Measurements from ENCODE around the gene RAPGEF1.
"Not testable (repeated sequence)": the region's sequence is repeated elsewhere in the genome, so short reads cannot be mapped to it uniquely, and the experiment has no call there.

Gene RAPGEF1

GRCh38 chr9:131676431-131676972 lies 63.4 kb downstream of the RAPGEF1 start:
- no peak for DNase-seq (ENCODE audit: low read depth)
- H3K4me3 ChIP-seq (ENCODE audit: low read depth, low read length): no peak overlapping the region

DNA sequence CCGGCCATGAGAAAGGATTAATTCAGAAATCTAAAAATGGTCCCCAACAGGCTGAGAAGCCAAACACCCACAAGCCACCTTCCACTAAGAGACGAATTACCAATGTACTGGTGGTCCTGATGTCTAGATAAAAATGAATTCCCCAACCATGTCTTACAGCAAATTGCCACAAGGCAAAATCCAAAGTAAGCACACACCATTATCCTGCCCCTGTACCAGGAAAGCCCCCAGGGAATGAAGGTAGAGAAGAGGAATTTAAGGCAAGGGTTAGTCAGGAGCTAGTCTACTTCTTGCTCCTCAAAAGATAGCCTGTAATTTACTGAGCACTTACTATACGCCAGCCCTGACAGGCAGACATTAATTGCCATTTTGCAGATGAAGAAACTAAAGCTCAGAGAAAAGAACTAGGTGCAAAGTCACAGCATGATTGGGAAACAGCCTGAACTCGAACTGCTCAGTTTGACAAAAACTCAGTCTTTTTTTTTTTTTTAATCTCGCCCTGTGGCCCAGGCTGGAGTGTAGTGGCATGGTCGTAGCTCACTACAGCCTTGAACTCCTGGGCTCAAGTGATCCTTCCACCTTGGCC lies 64.3 kb downstream of the RAPGEF1 start:
- no peak overlapping the region for H3K4me3 ChIP-seq (ENCODE audit: low read depth, low read length)
- no peak for DNase-seq (ENCODE audit: low read depth)

- no peak for DNase-seq (ENCODE audit: low read depth)
- no peak overlapping the region for H3K4me3 ChIP-seq (ENCODE audit: low read depth, low read length)
Observed at GRCh38 chr9:131674425-131675421, 65.2 kb downstream of the RAPGEF1 start.

DNA sequence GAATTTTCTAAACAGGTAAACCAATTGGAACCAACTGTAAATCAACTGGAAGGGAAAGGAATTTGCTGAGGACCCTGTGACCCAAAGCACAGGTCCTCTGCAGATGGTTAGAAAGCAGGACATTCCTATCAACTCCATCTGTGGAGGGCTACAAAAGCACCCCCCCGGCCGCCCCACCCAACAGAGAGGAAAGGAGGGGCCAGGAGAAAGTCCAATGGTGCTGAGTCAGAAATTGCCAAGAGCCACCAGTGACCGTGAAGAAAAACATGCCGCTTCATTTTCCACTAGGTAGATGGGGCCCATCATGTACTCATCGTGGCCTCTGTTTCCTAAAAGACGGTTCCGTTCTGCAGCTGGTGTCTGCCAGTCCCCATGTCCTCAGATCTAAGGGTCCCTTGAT lies 66.3 kb downstream of the RAPGEF1 start:
- no peak for DNase-seq (ENCODE audit: low read depth)
- H3K4me3 ChIP-seq (ENCODE audit: low read depth, low read length): no peak overlapping the region

GRCh38 chr9:131673068-131673467 lies 66.8 kb downstream of the RAPGEF1 start:
- DNase-seq (ENCODE audit: low read depth): no peak
- no peak overlapping the region for H3K4me3 ChIP-seq (ENCODE audit: low read depth, low read length)

- H3K4me3 ChIP-seq (ENCODE audit: low read depth, low read length): no peak overlapping the region
- no peak for DNase-seq (ENCODE audit: low read depth)
Observed at GRCh38 chr9:131672451-131672850, 67.4 kb downstream of the RAPGEF1 start.

DNA sequence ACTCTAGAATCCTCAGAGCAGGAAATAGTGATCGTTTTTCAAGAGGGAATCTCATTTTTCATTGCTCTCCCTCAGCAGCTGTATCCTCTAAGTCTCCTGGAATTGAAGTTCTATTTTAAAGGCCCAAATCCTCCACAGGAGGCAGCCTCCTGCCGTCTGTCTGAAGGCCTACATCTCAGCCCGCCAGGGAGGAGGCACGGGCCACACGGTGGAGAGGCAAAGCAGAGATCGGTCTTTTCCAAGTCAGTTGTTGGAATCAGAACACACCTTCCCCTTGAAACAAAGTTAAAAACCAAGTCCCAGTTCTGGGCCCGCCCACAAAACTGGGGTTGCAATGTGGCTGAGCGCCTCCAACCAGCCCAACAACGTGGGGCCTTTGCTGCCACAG lies 68.7 kb downstream of the RAPGEF1 start:
- no peak overlapping the region for H3K4me3 ChIP-seq (ENCODE audit: low read depth, low read length)
- DNase-seq (ENCODE audit: low read depth): no peak

GRCh38 chr9:131670247-131671132 lies 69.4 kb downstream of the RAPGEF1 start:
- no peak overlapping the region for H3K4me3 ChIP-seq (ENCODE audit: low read depth, low read length)
- no peak for DNase-seq (ENCODE audit: low read depth)

DNA sequence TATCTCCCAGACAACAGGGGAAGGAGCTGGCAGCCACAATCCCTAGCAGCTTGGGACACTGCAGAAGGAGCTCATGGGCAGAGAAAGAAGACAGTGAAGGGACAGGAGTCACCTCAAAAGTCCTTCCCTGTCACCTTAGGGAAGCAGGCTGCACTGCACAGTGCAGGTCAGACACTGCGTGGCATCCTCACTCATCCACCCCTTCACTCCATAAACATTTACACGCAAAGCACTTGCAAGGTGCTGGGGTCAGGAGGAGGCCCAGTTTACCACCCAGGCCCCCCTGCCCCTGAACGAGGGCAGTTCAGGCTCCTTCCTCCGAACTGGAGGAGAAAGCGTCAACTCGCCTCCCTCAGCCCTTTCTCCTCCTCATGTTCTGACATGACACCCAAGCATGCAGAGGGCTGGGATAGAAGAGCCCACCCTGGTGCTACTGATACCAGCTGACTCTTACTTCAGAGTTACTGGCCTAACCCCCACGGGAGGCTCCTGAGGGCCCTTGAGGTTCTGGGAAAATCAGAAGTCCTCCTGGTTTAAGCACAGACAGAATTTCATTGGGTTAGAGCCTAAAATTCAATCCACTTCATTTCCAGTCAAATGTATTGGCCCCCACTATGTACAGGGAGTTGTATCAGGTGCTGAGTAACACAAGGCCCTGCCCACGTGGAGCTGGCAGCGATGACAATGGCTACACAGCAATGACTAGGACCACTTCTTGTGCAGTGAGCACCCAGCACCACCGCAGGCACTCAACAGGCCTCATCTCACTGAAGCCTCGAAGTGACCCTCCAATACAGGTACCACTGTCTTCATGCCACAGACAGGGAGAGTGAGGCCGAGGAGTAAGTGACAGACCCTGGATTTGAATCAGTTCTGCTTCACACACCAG lies 70.4 kb downstream of the RAPGEF1 start:
- H3K4me3 ChIP-seq (ENCODE audit: low read depth, low read length): no peak overlapping the region
- no peak for DNase-seq (ENCODE audit: low read depth)

DNA sequence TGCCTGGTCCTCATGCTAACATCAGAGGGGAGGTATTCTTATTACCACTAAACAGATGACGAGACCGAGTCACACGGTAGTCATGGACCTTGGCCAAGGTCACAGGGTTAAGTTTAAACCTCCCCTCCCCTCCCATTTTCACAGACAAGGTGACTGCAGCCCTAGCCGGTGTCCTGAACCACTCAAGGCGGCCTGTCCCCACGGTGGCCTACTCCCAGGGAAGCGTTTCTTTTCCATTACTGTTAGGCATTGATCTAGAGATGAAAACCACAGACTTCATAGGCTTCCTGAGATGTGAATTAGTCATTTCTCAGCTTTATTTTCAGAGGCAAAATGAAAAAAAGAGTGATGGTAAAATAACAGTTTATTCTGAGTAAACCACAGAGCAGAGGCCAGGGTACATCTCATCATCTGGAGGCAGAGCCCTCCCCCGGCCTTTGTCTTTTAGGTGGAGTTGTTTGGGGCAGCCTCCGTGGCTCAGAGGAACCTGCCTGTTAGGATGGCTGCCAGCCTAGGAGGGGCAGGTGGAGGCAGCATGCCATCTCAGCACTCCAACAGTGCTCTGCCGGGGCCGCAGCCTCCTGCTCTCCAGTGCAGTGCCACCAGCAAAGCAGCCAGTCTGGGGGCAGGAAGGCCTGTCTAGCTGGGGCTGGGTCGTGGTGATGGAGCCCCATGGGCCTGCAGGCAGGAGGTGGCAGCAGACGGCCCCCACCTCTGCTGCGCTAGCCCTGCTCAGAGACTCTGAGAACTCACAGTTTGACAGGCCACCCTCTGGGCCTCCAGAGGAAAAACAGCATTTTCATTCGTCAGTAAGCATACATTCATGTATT lies 71.2 kb downstream of the RAPGEF1 start:
- no peak for DNase-seq (ENCODE audit: low read depth)
- H3K4me3 ChIP-seq (ENCODE audit: low read depth, low read length): no peak overlapping the region

DNA sequence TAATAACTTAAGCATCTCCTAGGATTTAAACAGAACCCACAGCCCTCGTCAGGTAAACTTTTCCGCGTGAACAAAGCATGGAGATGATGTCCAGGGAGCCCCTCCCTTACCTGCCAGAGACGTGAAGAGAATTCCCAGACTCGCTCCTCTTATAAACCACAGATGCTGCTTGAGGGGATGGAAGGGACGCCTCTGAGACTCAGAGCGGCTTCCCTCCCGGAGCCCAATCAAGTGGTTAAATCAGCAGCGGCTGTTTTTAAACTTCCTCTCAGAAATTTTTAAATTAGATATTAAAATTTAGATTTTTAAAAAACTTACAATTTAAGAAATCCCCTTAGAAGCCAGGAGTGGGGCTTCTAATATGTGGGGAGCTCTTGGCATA lies 71.8 kb downstream of the RAPGEF1 start:
- no peak for DNase-seq (ENCODE audit: low read depth)
- H3K4me3 ChIP-seq (ENCODE audit: low read depth, low read length): no peak overlapping the region

DNA sequence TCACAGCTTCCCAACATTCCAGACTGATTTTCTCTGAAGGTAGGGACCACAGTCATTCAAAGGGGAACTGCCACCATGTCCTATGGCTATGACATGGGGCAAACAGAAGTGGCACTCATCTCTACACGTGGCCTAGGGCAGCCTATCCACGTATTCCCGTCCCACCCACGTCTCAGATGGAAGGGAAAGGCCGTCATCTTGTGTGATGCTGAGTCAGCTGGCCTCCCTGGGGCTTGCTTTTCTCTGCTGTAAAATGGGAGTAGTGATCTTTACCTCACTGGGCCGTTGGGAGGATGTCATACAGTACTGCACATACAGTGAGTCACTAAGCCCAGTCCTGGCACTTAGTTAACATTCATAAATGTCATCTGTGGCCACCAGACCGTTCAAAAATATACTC lies 72.3 kb downstream of the RAPGEF1 start:
- no peak overlapping the region for H3K4me3 ChIP-seq (ENCODE audit: low read depth, low read length)
- DNase-seq (ENCODE audit: low read depth): no peak

GRCh38 chr9:131666774-131667173 lies 73.1 kb downstream of the RAPGEF1 start:
- H3K4me3 ChIP-seq (ENCODE audit: low read depth, low read length): no peak overlapping the region

DNA sequence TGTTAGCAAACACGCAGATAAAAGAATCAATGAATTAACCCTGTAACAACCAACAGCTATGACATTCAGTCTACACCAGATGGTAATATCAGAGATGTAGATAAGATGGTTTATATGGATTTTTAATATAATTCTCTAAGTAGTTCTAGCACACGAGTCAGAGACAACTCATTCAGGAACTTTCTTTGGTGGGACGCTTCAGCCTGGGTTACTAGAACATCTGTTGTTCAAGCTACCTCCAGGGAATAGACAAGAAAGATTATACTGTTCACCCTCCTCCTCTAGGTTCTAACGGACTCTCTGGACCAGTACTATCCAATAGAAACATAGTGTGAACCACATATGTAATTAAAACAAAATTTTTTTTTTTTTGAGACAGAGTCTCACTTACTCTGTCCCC lies 73.8 kb downstream of the RAPGEF1 start:
- DNase-seq (ENCODE audit: low read depth): no peak

More at GRCh38 chr9:131666774-131667173, 73.1 kb downstream of the RAPGEF1 start:
- no peak for DNase-seq (ENCODE audit: low read depth)

DNA sequence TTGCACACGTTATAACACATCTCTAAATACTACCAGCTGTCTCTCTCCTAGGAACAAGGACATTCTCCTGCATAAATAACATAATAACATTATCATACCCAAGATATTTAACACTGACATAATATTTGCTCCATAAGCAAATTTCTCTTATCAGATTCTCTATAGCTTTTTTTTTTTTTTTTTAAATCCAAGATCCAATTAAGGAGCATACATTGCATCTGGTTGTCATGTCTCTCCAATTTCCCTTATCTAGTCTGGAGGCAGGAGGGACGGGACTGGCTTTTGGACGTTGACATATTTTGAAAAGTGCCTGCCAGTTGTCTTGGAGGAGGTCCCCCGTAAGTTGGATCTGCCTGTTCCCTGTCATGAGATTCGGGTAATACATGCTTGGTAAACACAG lies 76.6 kb downstream of the RAPGEF1 start:
- DNase-seq (ENCODE audit: low read depth): no peak
- H3K4me3 ChIP-seq (ENCODE audit: low read depth, low read length): no peak overlapping the region

More for the DNA sequence above, 73.8 kb downstream of the RAPGEF1 start:
- H3K4me3 ChIP-seq (ENCODE audit: low read depth, low read length): no peak overlapping the region

DNA sequence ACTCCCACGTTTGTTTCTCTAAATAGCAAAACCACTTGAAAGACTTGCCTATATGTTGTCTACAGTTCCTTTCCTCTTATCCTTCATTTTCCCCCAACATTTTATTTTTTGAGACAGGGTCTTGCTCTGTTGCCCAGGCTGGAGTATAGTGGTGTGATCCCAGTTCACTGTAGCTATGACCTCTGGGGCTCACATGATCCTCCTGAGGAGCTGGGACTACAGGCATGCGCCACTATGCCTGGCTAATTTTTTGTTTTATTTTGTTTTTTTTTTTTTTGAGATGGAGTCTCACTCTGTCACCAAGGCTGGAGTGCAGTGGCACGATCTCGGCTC lies 77.6 kb downstream of the RAPGEF1 start:
- H3K4me3 ChIP-seq (ENCODE audit: low read depth, low read length); DNase-seq (ENCODE audit: low read depth): not testable (repeated sequence)

- no peak for DNase-seq (ENCODE audit: low read depth)
- no peak overlapping the region for H3K4me3 ChIP-seq (ENCODE audit: low read depth, low read length)
Observed at GRCh38 chr9:131661568-131662288, 78.1 kb downstream of the RAPGEF1 start.

Data from skeletal muscle cell (primary cell).